HG03439 (cell line): ENCODE data around the gene ATP2C2.
"Not testable (repeated sequence)": the region's sequence is repeated elsewhere in the genome, so short reads cannot be mapped to it uniquely, and the experiment has no call there.

Source experiments
- ATAC-seq: cut with Tn5 transposase; IDR thresholded peaks from one replicate; pipeline ENCODE4 v1.9.1; 2021; ENCODE audit warnings: mild to moderate bottlenecking, moderate library complexity; ENCODE audit not compliant: unreplicated experiment

The ATP2C2 gene

DNA sequence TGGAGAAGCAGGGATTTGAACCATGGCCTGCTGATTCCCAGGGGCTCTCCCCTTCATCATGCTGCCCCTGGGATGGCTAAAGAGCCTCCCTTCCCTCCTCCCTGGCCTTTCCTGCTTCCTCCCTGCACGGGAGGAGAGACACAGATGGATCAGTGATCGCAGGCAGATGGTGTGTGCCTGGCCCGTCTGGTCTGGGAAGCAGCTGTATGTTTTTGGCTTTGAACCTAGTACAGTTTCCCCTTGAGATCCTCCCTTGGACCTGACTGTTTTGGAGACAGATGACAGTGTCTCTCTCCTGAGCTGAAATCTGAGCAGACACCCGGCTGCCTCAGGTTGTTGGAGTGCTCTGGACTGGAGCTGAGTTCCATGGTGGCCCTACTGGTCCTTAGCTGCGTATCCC, 29.0 kb upstream of the ATP2C2 start:
- ATAC-seq = no peak

DNA sequence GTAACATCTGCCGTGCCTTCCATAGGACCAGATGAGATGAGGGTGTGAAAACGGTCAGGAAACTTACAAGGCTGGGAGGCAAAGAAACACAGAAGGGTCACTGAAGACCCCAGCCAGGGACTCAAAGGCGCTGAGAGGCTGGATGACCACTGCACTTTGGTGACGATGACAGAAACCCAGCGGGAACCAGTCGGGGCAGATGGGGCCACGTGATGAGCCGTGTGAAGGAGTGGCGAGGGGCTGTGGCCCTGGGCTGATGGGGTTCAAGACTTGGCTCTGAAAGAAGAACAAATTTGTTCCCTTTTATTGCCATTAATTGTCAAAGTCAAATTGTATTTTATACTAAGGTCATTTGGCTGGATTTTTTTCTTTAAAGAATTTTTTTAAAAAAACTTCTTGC, 28.6 kb upstream of the ATP2C2 start:
- no peak for ATAC-seq

GRCh38 chr16:84340325-84341040, 27.9 kb upstream of the ATP2C2 start:
- no peak for ATAC-seq

DNA sequence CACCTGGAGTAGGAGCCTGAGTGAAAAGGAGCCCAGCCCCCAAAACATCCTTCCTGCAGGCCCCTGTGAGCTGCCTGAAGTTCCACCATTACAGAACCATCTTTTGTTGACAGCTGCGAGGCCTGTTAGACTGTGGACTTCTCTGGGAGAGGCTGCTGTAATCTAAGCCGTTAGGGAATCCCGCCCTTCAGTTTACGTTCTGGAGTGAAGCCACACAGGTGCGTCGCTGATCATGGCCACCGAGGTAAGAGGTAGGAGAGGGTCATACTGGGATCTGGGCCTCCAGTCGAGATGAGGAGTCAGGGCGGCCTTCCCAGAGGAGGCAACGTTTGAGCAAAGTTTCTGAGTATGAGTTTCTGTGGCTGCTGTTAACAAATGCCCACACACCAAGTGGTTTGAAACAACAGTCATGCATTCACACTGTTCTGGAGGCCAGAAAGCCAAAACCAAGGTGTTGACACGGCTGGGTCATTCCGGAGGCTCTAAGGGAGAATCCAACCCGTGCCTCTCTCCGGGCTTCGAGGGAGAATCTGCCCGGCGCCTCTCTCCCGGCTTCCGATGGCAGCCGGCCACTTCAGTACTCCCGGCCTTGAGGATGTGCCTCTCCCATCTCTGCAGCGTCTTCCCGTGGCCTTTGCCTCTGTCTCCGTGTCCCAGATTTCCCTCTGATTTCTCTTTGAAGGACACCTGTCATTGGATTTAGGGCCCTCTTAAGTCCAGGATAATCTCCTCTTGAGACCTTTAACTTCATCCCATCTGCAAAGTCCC, 26.6 kb upstream of the ATP2C2 start:
- ATAC-seq = no peak

- not testable (repeated sequence) for ATAC-seq
These were observed 24.5 kb upstream of the ATP2C2 start for GRCh38 chr16:84343800-84344199.

DNA sequence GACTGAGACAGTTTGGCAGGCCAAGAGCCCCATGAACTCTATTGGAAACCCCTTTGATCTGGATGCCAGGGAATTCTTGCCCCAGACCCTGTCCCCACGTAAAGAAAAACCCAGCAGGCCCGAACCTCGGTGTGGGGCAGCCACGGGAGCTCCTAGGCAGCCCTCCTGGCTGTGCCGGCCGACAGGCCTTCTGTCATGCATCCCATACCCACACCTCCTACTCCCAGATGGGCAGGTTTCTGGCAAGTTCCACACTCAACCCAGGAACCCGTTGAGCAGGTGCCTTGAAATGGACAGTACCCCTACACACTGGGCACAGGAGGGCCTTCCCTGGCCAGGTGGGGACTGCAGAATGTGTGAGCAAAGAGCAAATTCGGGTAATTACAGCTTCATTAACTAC, 23.6 kb upstream of the ATP2C2 start:
- ATAC-seq = no peak

- no peak for ATAC-seq
These were observed 21.2 kb upstream of the ATP2C2 start for GRCh38 chr16:84347161-84347560.

DNA sequence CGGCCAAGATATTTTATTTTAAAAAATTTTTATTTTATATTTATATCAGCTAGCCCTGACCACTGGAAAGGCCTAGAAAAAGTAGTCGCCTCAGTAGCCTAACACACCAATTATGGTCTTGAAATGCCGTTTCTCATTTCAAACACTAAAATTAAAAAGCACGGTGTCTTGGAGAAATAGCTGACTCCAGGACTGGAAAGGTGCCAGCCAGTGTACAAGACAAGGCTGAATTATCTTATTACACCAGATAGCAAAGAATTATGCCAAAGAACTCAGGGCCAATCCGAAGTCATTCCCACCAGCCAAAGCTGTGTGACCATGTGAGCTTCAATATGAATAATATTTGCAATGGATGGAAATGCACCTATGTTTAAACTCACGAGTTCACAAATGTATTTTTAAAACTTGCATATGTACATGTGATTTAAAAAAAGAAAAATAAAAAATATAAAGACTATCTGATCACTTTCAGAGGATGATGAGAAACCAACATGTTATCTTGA, 19.9 kb upstream of the ATP2C2 start:
- ATAC-seq = no peak

- no peak for ATAC-seq
These were observed 18.3 kb upstream of the ATP2C2 start for GRCh38 chr16:84349862-84350684.

- no peak for ATAC-seq
These were observed 17.5 kb upstream of the ATP2C2 start for GRCh38 chr16:84350685-84351400.

- ATAC-seq = no peak
These were observed 16.7 kb upstream of the ATP2C2 start for GRCh38 chr16:84351630-84352029.

GRCh38 chr16:84354306-84354705, 14.0 kb upstream of the ATP2C2 start:
- no peak for ATAC-seq

- no peak for ATAC-seq
These were observed 13.2 kb upstream of the ATP2C2 start for GRCh38 chr16:84355149-84355548.

GRCh38 chr16:84356176-84356575, 12.2 kb upstream of the ATP2C2 start:
- ATAC-seq = no peak

GRCh38 chr16:84356591-84357116, 11.7 kb upstream of the ATP2C2 start:
- no peak for ATAC-seq

DNA sequence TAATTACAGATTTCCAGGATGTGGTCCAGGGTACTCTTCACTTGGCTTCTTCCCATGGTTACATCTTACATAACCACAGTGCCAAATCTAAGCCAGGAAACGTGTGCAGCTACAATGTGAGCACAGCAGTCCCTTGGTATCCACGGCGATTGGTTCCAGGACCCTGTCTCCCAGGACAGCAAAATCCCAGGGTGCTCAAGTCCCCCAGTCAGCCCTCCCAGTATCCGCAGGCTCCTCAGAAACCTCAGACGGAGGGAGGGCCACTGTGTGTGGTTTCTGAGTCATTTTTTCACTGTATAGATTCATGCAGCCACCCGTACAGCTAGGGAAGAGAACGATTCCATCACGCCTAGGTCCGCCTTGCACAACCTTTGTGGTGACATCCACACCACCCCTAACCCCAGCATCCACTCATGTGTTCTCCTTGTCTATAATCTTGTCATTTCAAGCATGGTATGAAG, 11.1 kb upstream of the ATP2C2 start:
- ATAC-seq = no peak

DNA sequence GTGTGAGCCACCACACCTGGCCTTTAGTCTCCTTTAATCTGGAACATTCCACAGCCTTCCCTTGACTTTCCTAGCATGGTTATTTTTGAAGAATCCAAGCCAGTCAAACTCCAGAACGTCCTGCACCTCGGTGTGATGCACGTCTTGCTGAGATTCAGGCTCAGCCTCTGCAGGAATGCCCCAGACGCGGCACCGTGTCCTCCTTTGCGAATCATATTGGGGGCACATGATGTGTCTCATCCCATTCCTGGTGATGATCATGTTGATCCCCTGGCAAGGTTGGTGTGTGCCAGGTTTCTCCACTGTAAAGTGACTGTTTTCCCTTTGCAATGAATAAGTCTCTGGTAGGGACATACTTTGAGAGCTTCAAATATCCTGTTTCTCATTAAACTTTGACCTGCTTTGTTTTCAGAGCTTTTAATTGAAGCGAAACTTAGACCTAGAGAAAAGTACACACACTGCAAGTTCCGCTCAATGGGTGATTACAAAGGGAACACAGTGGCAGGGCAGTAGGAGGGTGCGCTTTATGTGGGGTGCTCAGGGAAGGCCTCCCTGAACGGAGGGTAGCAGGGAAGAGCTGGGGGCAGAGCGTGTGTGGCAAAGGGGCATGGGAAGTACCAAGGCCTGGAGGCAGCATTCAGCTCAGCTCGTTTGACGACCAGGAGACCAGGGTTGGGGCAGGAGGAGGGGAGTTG, 9.6 kb upstream of the ATP2C2 start:
- no peak for ATAC-seq

DNA sequence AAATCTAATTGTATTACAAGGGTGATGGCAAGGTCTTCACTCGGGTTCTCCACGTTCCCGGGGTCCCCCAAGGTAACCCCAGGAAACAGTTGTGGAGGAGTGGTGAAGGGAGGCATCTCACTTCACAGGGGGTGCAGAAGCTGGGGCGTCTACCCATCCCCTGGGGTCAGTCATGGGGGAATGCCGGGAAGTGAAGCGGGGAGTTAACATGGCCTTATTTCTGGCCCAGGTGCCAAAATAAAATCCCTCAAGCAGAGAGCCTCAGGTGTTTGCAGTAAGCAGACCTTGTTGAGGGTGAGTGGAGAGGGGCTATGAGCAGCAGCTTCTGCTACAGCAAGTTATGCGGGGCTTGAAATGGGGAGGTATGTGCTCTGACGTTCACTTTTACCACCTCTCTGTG, 9.0 kb upstream of the ATP2C2 start:
- no peak for ATAC-seq

DNA sequence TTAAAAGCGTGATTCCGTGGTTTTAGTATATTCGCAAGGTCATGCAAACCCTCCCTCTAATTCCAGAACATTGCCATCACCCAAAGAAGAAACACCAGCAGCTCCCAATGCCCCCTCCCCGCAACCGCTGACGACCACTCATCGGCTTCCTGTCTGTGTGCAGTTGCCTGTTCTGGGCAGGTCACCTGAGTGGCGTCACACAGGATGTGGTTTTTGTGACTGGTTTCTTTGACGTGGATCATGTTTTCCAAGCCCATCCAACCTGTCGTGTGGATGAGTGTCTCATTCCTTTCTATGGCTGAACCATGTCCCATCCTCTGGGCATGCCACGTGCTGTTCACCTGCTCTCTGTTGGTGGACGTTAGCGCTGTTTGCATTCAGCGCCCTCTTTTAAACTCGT, 8.2 kb upstream of the ATP2C2 start:
- no peak for ATAC-seq

- ATAC-seq = no peak
These were observed 7.6 kb upstream of the ATP2C2 start for GRCh38 chr16:84360748-84361147.
